Activated effector memory CD4-positive, alpha-beta T cell treated with anti-CD3 and anti-CD28 coated beads, Interleukin-2, amount 50 U/mL, for 16 hours (primary cell): ENCODE data around the gene ZNF805.
"Not testable (repeated sequence)": the region's sequence is repeated elsewhere in the genome, so short reads cannot be mapped to it uniquely, and the experiment has no call there.

ENCODE experiments used
- DNase-seq: peaks from one replicate; pipeline ENCODE4 v3.0.0-alpha.2; 2020

Gene ZNF805

DNA sequence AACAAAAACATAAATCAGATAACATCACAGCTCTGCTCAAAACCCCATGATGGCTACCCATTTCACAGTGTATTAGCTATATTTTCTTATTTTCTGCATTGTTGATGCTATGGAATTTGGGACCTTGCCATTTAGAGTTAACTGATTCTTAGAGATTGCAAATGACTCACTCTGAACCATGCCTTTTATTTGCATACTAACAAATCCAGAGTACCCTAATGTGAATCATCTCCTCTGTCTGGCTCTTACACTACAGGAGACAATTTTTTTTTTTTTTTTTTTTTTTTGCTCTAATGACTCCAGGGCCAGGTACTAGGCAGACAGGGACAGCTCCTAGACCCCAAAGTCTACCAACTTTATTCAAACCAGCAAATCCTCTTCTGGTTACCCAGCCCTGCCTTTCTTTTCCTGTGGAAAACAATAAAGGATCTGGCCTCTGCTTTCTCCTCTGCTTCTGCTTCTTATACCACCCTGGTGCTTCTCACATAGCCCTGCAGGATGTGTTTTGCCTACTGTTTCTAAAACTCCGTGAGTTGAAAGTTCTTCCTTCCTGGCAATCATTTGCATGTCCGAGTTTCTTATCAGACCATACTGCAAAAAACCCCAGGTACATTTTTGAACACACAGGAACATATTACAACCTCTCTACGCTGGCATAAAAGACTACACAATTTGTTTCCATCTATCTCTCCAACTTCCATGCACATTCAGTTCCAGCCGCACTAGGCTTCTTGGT lies 29.3 kb downstream of the ZNF805 start:
- no peak for DNase-seq

DNA sequence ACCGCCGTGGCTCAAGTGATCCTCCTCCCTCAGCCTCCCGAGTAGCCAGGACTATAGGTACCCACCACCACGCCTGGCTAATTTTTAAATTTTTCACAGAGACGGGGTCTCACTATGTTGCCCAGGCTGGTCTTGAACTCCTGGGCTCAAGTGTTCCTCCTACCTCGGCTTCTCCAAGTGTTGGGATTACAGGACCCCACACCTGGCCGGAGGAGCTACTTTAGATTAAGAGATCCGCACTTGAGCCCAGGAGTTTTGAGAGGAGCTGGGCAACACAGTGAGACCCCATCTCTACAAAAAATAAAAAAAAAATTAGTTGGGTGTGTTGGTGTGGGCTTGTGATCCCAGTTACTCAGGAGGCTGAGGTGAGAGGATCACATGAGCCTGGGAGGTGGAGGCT lies 30.8 kb downstream of the ZNF805 start:
- no peak for DNase-seq

DNA sequence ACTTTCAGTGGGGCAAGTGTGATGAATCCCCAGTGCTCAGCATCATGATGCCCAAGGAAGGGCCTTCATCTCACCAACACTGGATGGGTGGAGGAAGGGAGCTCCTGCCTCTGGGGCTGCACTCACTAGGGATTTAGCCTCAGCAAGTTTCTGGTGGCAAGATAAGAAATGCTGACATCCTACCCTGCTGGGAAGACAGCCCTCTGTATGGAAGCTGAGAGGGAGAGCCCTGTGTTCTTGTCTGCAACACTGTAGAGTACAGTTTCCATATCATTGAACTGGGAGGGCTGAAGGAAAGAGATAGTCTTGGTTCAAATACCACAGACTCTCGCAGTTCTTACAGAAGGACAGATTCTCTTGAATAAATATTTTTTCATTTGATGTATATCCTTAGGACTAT lies 32.6 kb downstream of the ZNF805 start:
- no peak for DNase-seq

DNA sequence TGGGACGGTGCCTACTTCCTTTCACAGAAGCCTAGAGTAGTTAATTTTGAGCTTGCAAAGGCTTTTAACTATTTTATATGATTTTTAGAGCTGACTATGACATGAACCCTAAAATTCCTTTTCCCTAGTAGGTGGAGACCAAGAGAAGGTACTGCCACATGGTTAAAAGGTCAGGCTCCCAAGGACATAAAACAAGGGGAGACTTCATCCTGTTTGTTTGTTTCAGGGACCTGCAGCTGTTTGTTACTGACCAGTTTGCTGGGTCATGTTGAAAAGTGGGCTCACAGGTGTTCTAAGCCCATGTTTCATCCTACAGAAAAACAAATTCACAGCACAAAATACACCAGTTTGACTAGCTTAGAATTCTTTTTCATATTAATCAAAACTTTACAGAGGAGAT lies 36.0 kb downstream of the ZNF805 start:
- DNase-seq: no peak

DNA sequence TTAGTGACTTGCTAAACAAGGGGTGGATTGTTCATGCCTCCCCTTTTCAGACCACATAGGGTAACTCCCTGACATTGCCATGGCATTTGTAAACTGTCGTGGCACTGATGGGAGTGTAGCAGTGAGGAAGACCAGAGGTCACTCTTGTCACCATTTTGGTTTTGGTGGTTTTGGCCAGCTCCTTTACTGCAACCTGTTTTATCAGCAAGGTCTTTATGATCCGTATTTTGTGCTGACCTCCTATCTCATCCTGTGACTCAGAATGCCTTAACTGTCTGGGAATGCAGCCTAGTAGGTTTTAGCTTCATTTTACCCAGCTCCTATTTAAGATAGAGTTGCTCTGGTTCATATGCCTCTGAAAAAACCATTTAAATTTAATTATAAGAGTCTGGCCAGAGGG lies 38.0 kb downstream of the ZNF805 start:
- DNase-seq: not testable (repeated sequence)

DNA sequence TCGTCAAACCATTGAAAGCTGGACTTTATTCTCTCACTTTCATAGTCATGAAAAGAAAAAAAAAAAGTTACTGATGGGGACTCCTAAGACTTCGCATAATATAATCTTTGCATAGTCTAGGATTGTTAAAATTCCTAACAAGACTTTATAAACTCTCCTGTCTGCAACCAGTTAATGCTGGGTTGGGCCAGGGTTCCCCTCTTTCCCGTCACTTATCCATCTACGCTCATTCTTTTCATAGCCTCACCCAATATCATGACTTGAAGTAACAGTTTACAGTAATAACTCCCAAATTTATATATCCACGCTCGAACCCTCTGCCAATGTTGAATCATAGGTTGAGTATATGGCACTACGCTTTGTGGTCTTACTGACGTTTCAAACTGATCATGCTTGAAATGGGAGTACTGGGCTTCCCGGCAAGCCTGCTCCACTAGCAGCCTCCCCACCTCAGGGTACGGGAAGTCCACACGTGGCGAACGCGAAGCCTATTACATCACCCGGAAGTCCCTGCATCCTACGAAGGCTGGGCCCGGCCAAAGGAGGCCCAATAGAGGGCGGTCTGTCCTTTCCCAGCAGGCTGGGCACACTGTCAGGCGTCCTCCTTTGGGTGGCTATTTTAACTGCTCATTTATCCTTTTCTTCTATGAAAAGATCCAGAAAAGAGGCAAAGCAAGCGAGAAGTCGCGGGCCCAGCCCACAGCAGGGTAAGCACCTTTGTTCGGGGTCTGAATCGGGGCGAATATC lies 39.2 kb downstream of the ZNF805 start:
- peak; percentile 92 for DNase-seq

DNA sequence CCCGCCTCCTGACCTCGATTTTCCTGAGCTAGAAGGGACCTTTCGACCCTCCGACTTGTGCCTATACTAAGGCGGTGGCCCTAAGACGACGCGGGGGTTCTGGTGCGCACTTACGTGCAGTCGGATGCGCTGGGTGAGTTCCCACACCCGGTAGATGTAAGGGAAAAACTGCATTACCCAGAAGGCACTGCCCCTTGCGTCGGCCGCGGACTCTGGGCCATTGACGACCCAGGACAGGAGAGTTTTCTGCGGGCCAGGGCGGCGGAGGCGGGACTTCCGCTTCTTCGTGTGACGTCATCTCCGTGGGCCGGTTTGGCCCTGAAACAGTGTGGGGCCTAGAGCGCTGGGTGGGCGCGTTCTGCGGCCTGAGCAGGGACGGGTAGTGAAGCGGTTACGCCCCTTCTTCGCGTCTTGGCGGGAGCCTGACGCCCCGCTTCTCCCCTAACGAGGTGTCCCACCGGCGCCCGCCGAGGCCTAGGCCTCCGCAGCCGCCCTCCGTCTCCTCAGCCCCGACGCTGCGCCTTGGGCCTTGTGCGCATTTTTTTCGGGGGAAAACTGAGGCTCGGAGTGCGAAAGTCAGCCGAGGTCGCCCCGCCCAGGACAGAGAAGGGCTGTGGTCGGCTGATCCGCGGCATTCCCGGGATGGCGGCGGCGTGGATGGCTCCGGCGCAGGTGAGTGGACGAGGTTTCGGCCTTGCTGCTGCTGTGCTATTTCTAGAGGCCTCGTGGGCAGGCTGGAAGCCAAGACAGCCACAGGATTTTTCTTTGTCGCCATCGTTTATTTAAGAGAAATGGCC lies 39.9 kb downstream of the ZNF805 start, which contains the start of gene ZNF460:
Gene ZNF460 (plus strand): TSS at position 321 of the 797 bp plus-strand sequence. CDS start 322 bp downstream, at position 643.
- peak; percentile 99 for DNase-seq

DNA sequence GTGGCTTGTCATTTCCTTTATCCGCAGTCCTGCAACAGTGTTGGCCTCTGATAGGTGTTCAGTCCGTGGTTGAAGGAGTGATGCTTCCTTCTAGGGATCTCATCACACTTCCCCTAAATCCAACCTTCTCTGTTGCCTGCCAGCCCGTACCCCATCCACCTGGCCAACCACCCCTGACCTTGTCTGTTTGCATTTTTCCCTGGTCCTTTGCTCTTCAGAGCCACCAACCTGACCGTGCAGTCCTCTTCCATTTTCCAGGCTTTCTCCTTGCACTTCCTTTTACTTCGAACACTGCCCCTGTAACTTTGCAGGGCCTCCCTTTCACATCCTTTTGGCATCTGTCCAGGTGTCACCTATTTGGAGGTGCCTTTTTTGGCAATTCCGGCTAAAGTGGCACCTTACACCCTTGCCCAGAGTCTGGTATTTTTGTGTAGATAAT lies 40.5 kb downstream of the ZNF805 start:
- peak; percentile 65 for DNase-seq

DNA sequence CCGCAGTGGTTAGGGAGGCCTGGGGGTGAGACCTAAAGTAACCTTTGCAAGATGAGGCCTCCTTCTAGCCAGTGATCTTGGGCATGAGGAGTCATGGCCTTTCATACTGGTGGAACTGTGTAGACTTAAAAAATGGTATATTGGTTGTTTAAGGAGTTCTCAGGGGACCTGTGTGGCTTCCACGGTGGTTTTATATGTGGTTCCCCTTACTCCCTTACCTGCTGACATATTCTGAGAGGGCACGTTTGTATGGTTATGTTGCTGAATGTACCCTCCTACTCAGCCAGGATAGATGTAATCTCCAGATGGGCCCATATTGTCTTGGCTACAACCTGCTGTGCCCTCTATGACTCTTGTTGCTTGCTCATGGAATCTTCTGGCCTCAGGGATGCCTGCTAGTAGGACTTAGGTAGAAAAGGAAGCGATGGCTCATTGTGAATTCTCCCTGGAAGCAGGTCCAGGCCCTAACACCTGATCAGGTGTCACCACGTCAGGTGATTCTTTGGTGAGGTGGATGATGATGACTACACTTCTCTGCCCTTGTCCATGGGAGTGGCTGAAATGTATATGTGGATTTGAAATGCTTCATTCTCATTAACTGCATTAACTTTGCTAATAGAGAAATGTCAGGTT lies 41.7 kb downstream of the ZNF805 start:
- DNase-seq: no peak

DNA sequence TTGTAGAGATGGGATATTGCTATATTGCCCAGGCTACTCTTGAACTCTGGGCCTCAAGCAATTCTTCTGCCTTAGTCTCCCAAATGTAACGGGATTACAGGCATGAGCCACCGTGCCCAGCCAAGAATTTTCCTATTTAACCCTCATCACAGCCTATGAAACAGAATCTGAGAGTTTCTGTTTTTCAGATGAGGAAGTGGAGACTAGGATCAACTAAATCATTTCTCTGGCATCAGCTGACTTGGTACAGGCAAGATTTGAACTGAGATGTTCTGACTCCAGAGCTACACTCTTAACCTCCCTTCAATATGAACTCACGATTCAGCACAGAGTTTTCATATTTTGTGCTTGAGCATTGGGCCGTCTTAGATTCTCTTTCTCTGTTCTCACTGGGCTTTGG lies 47.9 kb downstream of the ZNF805 start:
- DNase-seq: no peak

DNA sequence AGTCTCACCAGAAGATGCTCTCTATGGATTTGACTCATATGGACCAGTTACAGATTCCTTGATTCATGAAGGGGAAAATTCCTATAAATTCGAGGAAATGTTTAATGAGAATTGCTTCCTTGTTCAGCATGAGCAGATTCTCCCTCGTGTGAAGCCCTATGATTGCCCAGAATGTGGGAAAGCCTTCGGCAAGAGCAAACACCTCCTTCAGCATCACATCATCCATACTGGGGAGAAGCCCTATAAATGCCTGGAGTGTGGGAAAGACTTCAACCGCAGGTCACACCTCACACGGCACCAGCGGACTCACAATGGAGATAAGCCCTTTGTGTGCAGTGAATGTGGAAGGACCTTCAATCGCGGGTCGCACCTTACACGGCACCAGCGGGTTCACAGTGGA lies 50.5 kb downstream of the ZNF805 start:
- no peak for DNase-seq

DNA sequence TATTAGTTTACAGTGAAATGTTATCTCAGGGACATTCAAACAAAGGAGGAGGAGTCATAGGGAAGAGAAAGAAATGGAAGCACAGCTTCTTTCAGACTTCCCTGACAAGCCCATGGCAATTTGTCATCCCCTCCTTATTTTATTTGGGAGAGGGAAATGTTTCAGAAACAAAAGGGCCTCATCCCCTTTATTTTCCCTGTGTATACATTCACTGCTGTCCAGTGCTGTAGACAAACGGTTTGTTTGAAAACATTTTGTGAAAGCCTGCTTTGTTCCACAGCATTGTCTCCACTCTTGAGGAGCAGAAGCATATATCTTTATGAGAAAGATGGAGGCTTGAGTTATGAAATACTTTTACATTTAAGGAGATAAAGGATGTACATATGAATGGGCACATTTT lies 52.1 kb downstream of the ZNF805 start:
- DNase-seq: no peak

DNA sequence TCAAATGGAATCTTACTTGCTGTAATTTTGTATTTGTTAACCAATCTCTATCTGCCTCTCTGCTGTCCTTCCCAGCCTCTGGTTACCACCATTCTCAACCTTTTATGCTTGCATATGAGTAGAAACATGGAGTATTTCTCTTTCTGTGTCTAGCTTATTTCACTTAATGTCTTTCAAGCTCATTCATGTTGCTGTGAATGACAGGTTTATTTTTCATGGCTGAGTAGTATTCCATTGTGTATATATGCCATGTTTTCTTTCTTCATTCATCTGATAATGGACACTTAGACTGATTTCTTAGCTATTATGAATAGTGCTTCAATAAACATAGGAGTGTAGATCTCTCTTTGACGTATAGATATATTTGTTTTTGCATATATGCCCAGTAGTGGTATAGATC lies 53.3 kb downstream of the ZNF805 start:
- no peak for DNase-seq

DNA sequence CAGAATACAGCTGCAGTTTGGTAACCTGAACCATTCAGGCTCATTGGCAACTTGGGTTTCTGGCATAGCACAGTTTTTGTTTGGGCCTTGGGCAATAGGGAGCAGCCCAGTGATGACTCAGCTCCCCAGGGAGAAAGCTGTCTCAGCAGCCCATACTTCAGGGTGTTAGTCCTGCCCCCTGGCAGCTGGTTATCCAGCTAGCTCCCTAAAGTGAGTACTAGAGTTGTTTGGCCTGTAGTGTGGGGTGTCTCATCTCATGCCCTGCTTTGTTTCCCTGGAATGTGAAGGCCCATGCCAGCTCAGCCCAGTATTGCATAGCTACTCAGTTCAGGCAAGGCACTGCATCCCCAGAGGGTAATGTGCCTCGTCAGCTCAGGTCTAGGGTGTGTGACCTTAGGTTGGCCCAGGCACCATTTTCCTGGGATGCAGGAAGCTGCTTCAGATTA lies 61.6 kb downstream of the ZNF805 start:
- DNase-seq: no peak

DNA sequence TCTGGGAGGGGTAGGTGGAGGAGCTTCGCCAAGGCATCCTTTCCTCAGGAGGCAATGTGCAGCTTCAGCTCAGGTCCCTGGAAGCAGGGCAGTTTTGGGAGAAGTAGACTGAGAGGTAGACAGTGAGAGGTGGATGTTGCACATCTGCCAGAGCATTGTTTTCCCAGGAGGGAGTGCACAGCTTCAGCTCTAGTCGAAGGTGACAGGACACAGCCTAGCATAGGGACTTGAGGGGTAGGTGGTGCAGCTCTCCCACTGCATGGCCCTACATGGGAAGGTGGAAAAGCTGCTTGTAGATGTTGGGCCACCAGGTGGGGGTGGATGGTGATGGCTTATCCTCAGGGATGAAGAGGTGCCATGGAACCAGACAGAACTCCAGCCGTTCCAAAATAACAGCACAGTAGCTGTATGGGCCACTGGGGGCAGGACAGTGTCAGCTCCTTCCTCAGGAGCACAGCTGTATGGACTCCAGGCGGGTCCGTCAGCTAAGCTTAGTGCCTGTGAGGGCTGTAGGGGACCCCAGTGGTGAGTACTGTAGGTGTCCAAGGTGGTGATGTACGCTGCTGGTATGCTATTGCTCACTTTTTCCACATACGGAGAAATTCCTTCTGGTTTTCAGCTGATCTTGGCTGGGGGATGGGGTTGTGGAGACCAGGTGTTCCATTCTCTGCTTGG lies 62.4 kb downstream of the ZNF805 start:
- DNase-seq: no peak
